IMR-90 (cell line): ENCODE results near the gene PLAAT1. TPM values are rescaled to one million over a fixed set of nuclear protein-coding genes. Genes with fewer than 3 reads are reported as not detected.

Source experiments
- ATAC-seq: fragments of 200-7000 bp; cut with Tn5 transposase; 2 replicates; pipeline ENCODE4 v1.9.1; 2020; ENCODE audit warnings: low read depth, mild to moderate bottlenecking, moderate library complexity
- BruUV-seq: library from RNA; stranded (reverse); fragments of 400-500 nt; replicated peaks from 2 replicates; lab custom pipeline; 2021; lab: Mats Ljungman, UMichigan
- CTCF ChIA-PET: fragments of 300-600 bp; formaldehyde crosslinking; extraction: SDS; loops from one replicate; lab custom pipeline; 2021; ENCODE audit warnings: antibody characterized with exemption; lab: Yijun Ruan, JAX
- POLR2A ChIA-PET: fragments of 300-600 bp; sonication (Branson Sonifier 250); formaldehyde crosslinking; loops from one replicate; lab custom pipeline; 2022; ENCODE audit warnings: antibody characterized with exemption; ENCODE audit not compliant: unreplicated experiment; lab: Charles Lee
- DNase-seq: peaks from one replicate; pipeline ENCODE4 v3.0.0; 2013
- H2AFZ ChIP-seq: replicated peaks from 2 replicates; pipeline ENCODE3; 2013; ENCODE audit warnings: low read length, mild to moderate bottlenecking; ENCODE audit not compliant: poor library complexity
- H2AK5ac ChIP-seq: 2 replicates; pipeline ENCODE4 v1.6.1; 2013; ENCODE audit warnings: low read depth, low read length, inconsistent platforms
- H2AK9ac ChIP-seq: replicated peaks from 2 replicates; pipeline ENCODE3; 2013; ENCODE audit warnings: mild to moderate bottlenecking, low read depth, low read length, moderate library complexity; ENCODE audit not compliant: poor library complexity
- H2BK120ac ChIP-seq: 2 replicates; pipeline ENCODE4 v1.6.1; 2013; ENCODE audit warnings: low read depth, low read length, inconsistent platforms
- H2BK15ac ChIP-seq: 3 replicates; pipeline ENCODE4 v1.6.1; 2013; ENCODE audit warnings: low read depth, low read length, inconsistent platforms
- H2BK20ac ChIP-seq: 2 replicates; pipeline ENCODE4 v1.6.1; 2013; ENCODE audit warnings: low read depth, mild to moderate bottlenecking, inconsistent platforms, low read length, moderate library complexity
- H2BK5ac ChIP-seq: 2 replicates; pipeline ENCODE4 v1.6.1; 2013; ENCODE audit warnings: mild to moderate bottlenecking, low read depth, low read length, inconsistent platforms; ENCODE audit not compliant: poor library complexity, severe bottlenecking
- H3K14ac ChIP-seq: replicated peaks from 2 replicates; pipeline ENCODE4 v1.6.1; 2013; ENCODE audit warnings: low read depth, low read length, inconsistent platforms
- H3K18ac ChIP-seq: 2 replicates; pipeline ENCODE4 v1.6.1; 2013; ENCODE audit warnings: low read depth, low read length, control low read depth
- H3K23ac ChIP-seq: 2 replicates; pipeline ENCODE4 v1.6.1; 2013; ENCODE audit warnings: low read depth, low read length, inconsistent platforms
- H3K27ac ChIP-seq: 2 replicates; pipeline ENCODE4 v1.5.1; 2013; ENCODE audit warnings: mild to moderate bottlenecking, control low read depth, low read length; ENCODE audit not compliant: insufficient read depth
- H3K27me3 ChIP-seq: 2 replicates; pipeline ENCODE4 v1.6.1; 2013; ENCODE audit warnings: low read length; ENCODE audit not compliant: control insufficient read depth, insufficient read depth
- H3K36me3 ChIP-seq: 2 replicates; pipeline ENCODE4 v1.6.1; 2013; ENCODE audit warnings: low read length, mixed read lengths; ENCODE audit not compliant: control insufficient read depth, insufficient read depth
- H3K4ac ChIP-seq: 2 replicates; pipeline ENCODE4 v1.6.1; 2013; ENCODE audit warnings: low read depth, low read length, inconsistent platforms
- H3K4me1 ChIP-seq: 2 replicates; pipeline ENCODE4 v1.6.1; 2013; ENCODE audit warnings: low read length, mixed read lengths; ENCODE audit not compliant: control insufficient read depth, insufficient read depth
- H3K4me2 ChIP-seq: 2 replicates; pipeline ENCODE4 v1.6.1; 2013; ENCODE audit warnings: low read depth, mild to moderate bottlenecking, control low read depth, low read length, moderate library complexity
- H3K4me3 ChIP-seq: 2 replicates; pipeline ENCODE4 v1.5.1; 2013; ENCODE audit warnings: low read depth, mild to moderate bottlenecking, control low read depth, low read length, moderate library complexity; ENCODE audit not compliant: insufficient read depth
- H3K56ac ChIP-seq: 2 replicates; pipeline ENCODE4 v1.6.1; 2013; ENCODE audit warnings: low read length, inconsistent platforms; ENCODE audit not compliant: insufficient read depth; ENCODE audit errors: extremely low read depth
- H3K79me1 ChIP-seq, 2 experiments: 2 replicates each; pipeline ENCODE4 v1.6.1; 2013; ENCODE audit warnings: low read length in 2 of 2, inconsistent platforms in 1 of 2, low read depth in 1 of 2
- H3K9ac ChIP-seq: 2 replicates; pipeline ENCODE4 v1.6.1; 2013; ENCODE audit warnings: low read depth, low read length, control low read depth
- H3K9me1 ChIP-seq: 2 replicates; pipeline ENCODE4 v1.6.1; 2013; ENCODE audit warnings: low read length, inconsistent platforms; ENCODE audit not compliant: insufficient read depth
- H3K9me3 ChIP-seq: 2 replicates; pipeline ENCODE4 v1.6.1; 2013; ENCODE audit warnings: low read length; ENCODE audit not compliant: control insufficient read depth, insufficient read depth
- H4K20me1 ChIP-seq: 2 replicates; pipeline ENCODE4 v1.6.1; 2013; ENCODE audit warnings: low read length, inconsistent platforms; ENCODE audit not compliant: insufficient read depth
- H4K5ac ChIP-seq: 2 replicates; pipeline ENCODE4 v1.6.1; 2013; ENCODE audit warnings: mild to moderate bottlenecking, low read depth, low read length, control low read depth
- H4K8ac ChIP-seq, 2 experiments: 2 replicates each; pipeline ENCODE4 v1.6.1; 2013; ENCODE audit warnings: low read depth in 2 of 2, low read length in 2 of 2, control low read depth in 1 of 2, inconsistent platforms in 1 of 2
- H4K91ac ChIP-seq: 2 replicates; pipeline ENCODE4 v1.6.1; 2013; ENCODE audit warnings: low read depth, low read length, inconsistent platforms; ENCODE audit not compliant: insufficient read depth
- BHLHE40 ChIP-seq: fragments of 150-350 bp; IDR thresholded peaks from 2 replicates; pipeline ENCODE4 v1.6.1; 2016; ENCODE audit warnings: mild to moderate bottlenecking, low read depth, low read length
- CEBPB ChIP-seq: IDR thresholded peaks from 2 replicates; pipeline ENCODE4 v1.6.1; 2012; ENCODE audit warnings: low read depth, low read length, improper control_type of control experiment
- CHD1 ChIP-seq: IDR thresholded peaks from 2 replicates; pipeline ENCODE4 v1.6.1; 2012; ENCODE audit warnings: low read depth, low read length, improper control_type of control experiment
- FOS ChIP-seq: fragments of 150-350 bp; IDR thresholded peaks from 2 replicates; pipeline ENCODE4 v1.6.1; 2016; ENCODE audit warnings: low read depth, low read length
- MAFK ChIP-seq: IDR thresholded peaks from 2 replicates; pipeline ENCODE4 v1.6.1; 2012; ENCODE audit warnings: low read depth, low read length, improper control_type of control experiment
- MAZ ChIP-seq: IDR thresholded peaks from 2 replicates; pipeline ENCODE4 v1.6.1; 2012; ENCODE audit warnings: low read depth, mild to moderate bottlenecking, low read length, improper control_type of control experiment, moderate library complexity, borderline replicate concordance
- MXI1 ChIP-seq: IDR thresholded peaks from 2 replicates; pipeline ENCODE4 v1.6.1; 2012; ENCODE audit warnings: low read depth, mild to moderate bottlenecking, low read length, moderate library complexity, borderline replicate concordance
- NFE2L2 ChIP-seq: fragments of 150-350 bp; IDR thresholded peaks from 2 replicates; pipeline ENCODE4 v1.6.1; 2016; ENCODE audit warnings: low read depth, mild to moderate bottlenecking, low read length
- POLR2A ChIP-seq: IDR thresholded peaks from 2 replicates; pipeline ENCODE4 v1.6.1; 2012; ENCODE audit warnings: mild to moderate bottlenecking, low read depth, low read length
- RAD21 ChIP-seq: IDR thresholded peaks from 2 replicates; pipeline ENCODE4 v1.6.1; 2012; ENCODE audit warnings: low read length, improper control_type of control experiment
- RCOR1 ChIP-seq: IDR thresholded peaks from 2 replicates; pipeline ENCODE4 v1.6.1; 2012; ENCODE audit warnings: mild to moderate bottlenecking, low read length, improper control_type of control experiment; ENCODE audit not compliant: insufficient replicate concordance
- RFX5 ChIP-seq: IDR thresholded peaks from 2 replicates; pipeline ENCODE4 v1.8.0; 2012; ENCODE audit warnings: low read depth, mild to moderate bottlenecking, low read length, moderate library complexity
- SMC3 ChIP-seq: fragments of 150-350 bp; IDR thresholded peaks from 2 replicates; pipeline ENCODE4 v1.6.1; 2016; ENCODE audit warnings: low read depth, mild to moderate bottlenecking, antibody characterized with exemption, low read length, moderate library complexity
- USF2 ChIP-seq: fragments of 150-350 bp; IDR thresholded peaks from 2 replicates; pipeline ENCODE4 v1.6.1; 2017; ENCODE audit warnings: mild to moderate bottlenecking, antibody characterized with exemption, low read length, low read depth
- WGBS, 2 experiments: methylation state at CpG; one replicate each; pipeline versions ENCODE4 v1.1.5 to v1.1.7; 2013; ENCODE audit warnings: missing lambda C conversion rate in 2 of 2; ENCODE audit not compliant: insufficient read length in 1 of 2; ENCODE audit errors: extremely low coverage in 2 of 2; 5-methylcytosine and 5-hydroxymethylcytosine counted together
- dilution Hi-C: fragments of 300-500 bp; cut with HindIII; formaldehyde crosslinking; loops from one replicate; pipeline ENCODE4 v1.14.3; 2018; ENCODE audit warnings: low sequenced_read_pairs; ENCODE audit not compliant: unreplicated experiment
- in situ Hi-C: fragments of 300-500 bp; cut with MboI; formaldehyde crosslinking; loops from 3 replicates; pipeline ENCODE4 v1.14.3; 2019; ENCODE audit warnings: low sequenced_read_pairs, inconsistent platforms, mixed read lengths
- intact Hi-C: fragments of 100-400 bp; cut with micrococcal nuclease; formaldehyde crosslinking; loops from 2 replicates; pipeline ENCODE4 v1.10.0; 2022
- polyA plus RNA-seq, 3 experiments: library from polyadenylated mRNA; depleted of rRNA; stranded (reverse); fragments of >200 nt; gene quantifications; 2 replicates each; pipeline ENCODE4 v1.2.3, GENCODE V29; 2012; ENCODE audit warnings: low replicate concordance in 1 of 3
- total RNA-seq: library from RNA; depleted of rRNA; stranded (reverse); fragments of >200 nt; gene quantifications from 2 replicates; pipeline ENCODE4 v1.2.3, GENCODE V29; 2012
- TF ChIP-seq, protein P1 (sequence below): conservative IDR thresholded peaks from 2 replicates; pipeline ENCODE4 v1.5.1; 2012; ENCODE audit warnings: mild to moderate bottlenecking, low read depth, low read length, improper control_type of control experiment
- TF ChIP-seq, protein P2 (sequence below): fragments of 150-350 bp; IDR thresholded peaks from 2 replicates; pipeline ENCODE4 v1.6.1; 2016; ENCODE audit warnings: low read depth, mild to moderate bottlenecking, low read length, moderate library complexity, borderline replicate concordance

PLAAT1 gene
- total and polyA plus RNA-seq, 2 of the 4 experiments (the other 2 are of a cell fraction), result 0.54 to 0.68 TPM

- BruUV-seq, result no TSS peak
- Histone ChIP-seq H3K27ac (no peak overlapping the region), H3K4me3 (no peak overlapping the region), H3K18ac (no peak overlapping the region), H3K9me3 (peaks cover 5% of the 10 kb centered on the region; the same call in 1 of the 2 replicates), H3K4me2 (no peak overlapping the region), H3K4me1 (no peaks in the 10 kb centered on the region), H3K36me3 (no peaks in the 10 kb centered on the region), H4K91ac (no peak overlapping the region), H4K20me1 (no peaks in the 10 kb centered on the region), H3K14ac (no peak overlapping the region), H3K9me1 (no peaks in the 10 kb centered on the region), H3K9ac (no peak overlapping the region), H3K56ac (no peak overlapping the region), H2BK5ac (no peak overlapping the region), H2AFZ (no peak overlapping the region), H3K27me3 (no peaks in the 10 kb centered on the region), H2AK5ac (no peak overlapping the region), H4K8ac (no peak overlapping the region), H3K4ac (no peak overlapping the region), H2BK20ac (no peak overlapping the region), H2BK120ac (no peak overlapping the region), H2BK15ac (no peak overlapping the region), H4K5ac (no peak overlapping the region), H3K23ac (no peak overlapping the region), H2AK9ac (no peak overlapping the region), H3K79me1 (no peaks in the 10 kb centered on the region)
- in situ Hi-C loops, result no loop called here
- intact Hi-C loops, result no loop called here
- dilution Hi-C loops, result no loop called here
- no CpG with 5 or more reads among the region's 6 CpGs for WGBS, 2 experiments
- CTCF ChIA-PET, result no interaction called here
- POLR2A ChIA-PET, result no interaction called here
- TF ChIP-seq BHLHE40 (no peak), POLR2A (no peak), SMC3 (no peak), RCOR1 (no peak), CHD1 (no peak), CEBPB (no peak), USF2 (no peak), MAFK (no peak), NFE2L2 (no peak), MXI1 (no peak), MAZ (no peak), FOS (no peak), RFX5 (no peak), RAD21 (no peak)
- TF ChIP-seq, protein P1, sequence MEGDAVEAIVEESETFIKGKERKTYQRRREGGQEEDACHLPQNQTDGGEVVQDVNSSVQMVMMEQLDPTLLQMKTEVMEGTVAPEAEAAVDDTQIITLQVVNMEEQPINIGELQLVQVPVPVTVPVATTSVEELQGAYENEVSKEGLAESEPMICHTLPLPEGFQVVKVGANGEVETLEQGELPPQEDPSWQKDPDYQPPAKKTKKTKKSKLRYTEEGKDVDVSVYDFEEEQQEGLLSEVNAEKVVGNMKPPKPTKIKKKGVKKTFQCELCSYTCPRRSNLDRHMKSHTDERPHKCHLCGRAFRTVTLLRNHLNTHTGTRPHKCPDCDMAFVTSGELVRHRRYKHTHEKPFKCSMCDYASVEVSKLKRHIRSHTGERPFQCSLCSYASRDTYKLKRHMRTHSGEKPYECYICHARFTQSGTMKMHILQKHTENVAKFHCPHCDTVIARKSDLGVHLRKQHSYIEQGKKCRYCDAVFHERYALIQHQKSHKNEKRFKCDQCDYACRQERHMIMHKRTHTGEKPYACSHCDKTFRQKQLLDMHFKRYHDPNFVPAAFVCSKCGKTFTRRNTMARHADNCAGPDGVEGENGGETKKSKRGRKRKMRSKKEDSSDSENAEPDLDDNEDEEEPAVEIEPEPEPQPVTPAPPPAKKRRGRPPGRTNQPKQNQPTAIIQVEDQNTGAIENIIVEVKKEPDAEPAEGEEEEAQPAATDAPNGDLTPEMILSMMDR, result no peak
- TF ChIP-seq, protein P2, sequence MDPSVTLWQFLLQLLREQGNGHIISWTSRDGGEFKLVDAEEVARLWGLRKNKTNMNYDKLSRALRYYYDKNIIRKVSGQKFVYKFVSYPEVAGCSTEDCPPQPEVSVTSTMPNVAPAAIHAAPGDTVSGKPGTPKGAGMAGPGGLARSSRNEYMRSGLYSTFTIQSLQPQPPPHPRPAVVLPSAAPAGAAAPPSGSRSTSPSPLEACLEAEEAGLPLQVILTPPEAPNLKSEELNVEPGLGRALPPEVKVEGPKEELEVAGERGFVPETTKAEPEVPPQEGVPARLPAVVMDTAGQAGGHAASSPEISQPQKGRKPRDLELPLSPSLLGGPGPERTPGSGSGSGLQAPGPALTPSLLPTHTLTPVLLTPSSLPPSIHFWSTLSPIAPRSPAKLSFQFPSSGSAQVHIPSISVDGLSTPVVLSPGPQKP, result no peak
- no peak for DNase-seq
- ATAC-seq, result no peak
These were observed 70.1 kb downstream of the PLAAT1 start for GRCh38 chr3:193310914-193311723.
